NK-92 (cell line): Measurements from ENCODE around the gene SCAF4.

ENCODE experiments used
- DNase-seq: peaks from one replicate; lab custom pipeline; 2025; ENCODE audit not compliant: unreplicated experiment; lab: John Stamatoyannopoulos, UW

Gene SCAF4

GRCh38 chr21:31714741-31715365, 17.1 kb downstream of the SCAF4 start:
- DNase-seq: no peak

- DNase-seq: no peak
Measured at GRCh38 chr21:31713973-31714740, 17.8 kb downstream of the SCAF4 start.

GRCh38 chr21:31713115-31713514, 18.8 kb downstream of the SCAF4 start:
- no peak for DNase-seq

GRCh38 chr21:31711745-31712285, 20.1 kb downstream of the SCAF4 start:
- DNase-seq: no peak

GRCh38 chr21:31711326-31711725, 20.6 kb downstream of the SCAF4 start:
- no peak for DNase-seq

GRCh38 chr21:31710586-31710985, 21.3 kb downstream of the SCAF4 start:
- DNase-seq: no peak

- DNase-seq: no peak
Measured at GRCh38 chr21:31708541-31708940, 23.4 kb downstream of the SCAF4 start.

GRCh38 chr21:31707499-31707898, 24.4 kb downstream of the SCAF4 start:
- no peak for DNase-seq

- DNase-seq: no peak
Measured at GRCh38 chr21:31706562-31706961, 25.4 kb downstream of the SCAF4 start.

- no peak for DNase-seq
Measured at GRCh38 chr21:31700040-31700439, 31.9 kb downstream of the SCAF4 start.

- no peak for DNase-seq
Measured at GRCh38 chr21:31698461-31698860, 33.5 kb downstream of the SCAF4 start.

- DNase-seq: no peak
Measured at GRCh38 chr21:31696424-31696823, 35.5 kb downstream of the SCAF4 start.

GRCh38 chr21:31693222-31693621, 38.7 kb downstream of the SCAF4 start:
- DNase-seq: no peak

- no peak for DNase-seq
Measured at GRCh38 chr21:31688603-31689368, 43.1 kb downstream of the SCAF4 start.

GRCh38 chr21:31687108-31687507, 44.8 kb downstream of the SCAF4 start:
- DNase-seq: no peak

GRCh38 chr21:31686272-31686915, 45.5 kb downstream of the SCAF4 start:
- DNase-seq: no peak

- no peak for DNase-seq
Measured at GRCh38 chr21:31684918-31685317, 47.0 kb downstream of the SCAF4 start.

- no peak for DNase-seq
Measured at GRCh38 chr21:31683029-31683428, 48.9 kb downstream of the SCAF4 start.

- DNase-seq: no peak
Measured at GRCh38 chr21:31682620-31683019, 49.3 kb downstream of the SCAF4 start.

- no peak for DNase-seq
Measured at GRCh38 chr21:31678478-31678877, 53.4 kb downstream of the SCAF4 start.

- no peak for DNase-seq
Measured at GRCh38 chr21:31677047-31677446, 54.9 kb downstream of the SCAF4 start.
